Measurements from ENCODE around the gene SH3RF2.

The SH3RF2 gene

DNA sequence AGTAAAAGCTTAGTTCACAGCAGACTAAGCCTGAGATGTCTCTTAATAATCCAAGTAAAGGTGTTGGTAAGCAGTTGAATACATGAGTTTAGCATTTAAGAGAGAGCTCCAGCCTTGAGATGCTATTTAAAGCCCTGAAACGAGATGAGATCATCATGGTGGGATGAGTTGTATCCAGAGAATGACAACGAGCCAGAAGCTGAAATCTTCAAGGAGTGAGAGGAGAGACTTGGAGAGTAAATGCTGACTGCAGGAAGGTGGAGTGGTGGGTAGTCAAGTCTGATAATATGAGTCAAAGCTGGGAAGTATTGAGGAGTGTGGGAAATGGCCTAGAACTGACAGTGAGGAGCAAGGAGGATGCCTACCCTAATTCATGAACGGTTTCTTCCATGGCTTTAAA is 115.3 kb downstream of the SH3RF2 start:
- no peak for DNase-seq

DNA sequence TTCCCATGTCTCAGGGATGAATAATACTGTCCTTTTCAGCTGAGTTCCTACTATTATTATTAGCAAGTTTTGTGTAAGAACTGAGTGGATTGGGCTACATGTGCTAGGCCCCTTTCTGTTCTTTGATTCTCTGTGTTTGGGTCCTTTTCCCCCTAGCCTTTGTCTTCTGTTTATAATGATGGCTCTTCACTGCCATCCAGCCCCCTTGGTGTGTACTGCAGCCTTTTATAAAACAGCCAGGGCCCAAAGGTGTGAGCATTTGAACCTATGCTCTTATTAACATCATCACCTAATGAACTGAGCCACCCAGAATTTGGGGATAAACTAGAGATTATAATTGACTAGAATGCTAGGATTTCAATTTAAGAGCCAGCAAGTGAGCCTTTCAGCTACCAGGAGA is 116.4 kb downstream of the SH3RF2 start:
- no peak for DNase-seq

DNA sequence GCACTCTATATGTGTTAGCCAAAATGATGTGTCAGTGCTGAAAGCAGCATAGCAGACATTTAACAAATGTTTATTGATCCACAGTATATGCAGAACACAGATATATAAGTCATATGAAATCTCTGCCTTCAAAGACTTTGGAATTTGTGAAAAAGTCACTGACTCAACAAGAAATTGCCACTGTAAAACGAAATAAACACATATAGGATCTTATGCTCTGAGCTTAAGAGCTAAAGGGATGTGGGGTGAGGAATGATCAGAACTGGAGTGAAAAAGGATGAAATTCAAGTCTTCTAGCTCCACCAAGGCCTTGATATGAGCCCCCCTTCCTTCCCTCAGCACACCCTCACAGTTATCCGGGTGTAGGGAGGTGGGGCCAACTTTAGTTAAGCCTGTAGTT is 119.1 kb downstream of the SH3RF2 start:
- no peak for DNase-seq

DNA sequence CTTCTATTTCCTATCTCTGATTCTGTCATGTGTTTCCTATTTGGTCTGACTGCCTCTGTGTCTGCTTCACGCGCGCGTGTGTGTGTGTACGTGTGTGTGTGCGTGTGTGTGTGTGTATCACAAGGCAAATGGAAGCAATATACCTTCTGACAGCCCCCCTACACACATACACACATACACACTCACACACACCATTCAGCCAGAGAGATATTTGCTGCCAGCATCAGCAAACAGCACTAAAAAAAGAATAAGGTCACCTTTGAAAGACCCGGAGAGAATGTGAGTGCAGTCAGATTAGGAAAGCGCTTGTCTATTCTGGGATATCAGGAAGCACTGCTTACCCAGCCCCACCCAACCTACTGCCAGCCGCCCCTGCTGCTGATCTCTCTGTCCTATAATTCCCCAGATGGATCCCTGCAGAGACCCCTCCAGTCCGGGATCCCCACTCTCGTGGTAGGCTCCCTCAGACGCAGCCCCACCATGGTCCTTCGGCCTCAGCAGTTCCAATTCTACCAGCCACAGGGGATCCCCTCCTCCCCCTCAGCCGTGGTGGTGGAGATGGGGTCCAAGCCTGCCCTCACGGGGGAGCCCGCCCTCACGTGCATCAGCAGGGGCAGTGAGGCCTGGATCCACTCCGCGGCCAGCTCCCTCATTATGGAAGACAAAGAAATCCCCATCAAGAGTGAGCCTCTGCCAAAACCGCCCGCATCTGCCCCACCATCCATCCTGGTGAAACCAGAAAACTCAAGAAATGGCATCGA is 123.3 kb downstream of the SH3RF2 start:
- no peak for DNase-seq

DNA sequence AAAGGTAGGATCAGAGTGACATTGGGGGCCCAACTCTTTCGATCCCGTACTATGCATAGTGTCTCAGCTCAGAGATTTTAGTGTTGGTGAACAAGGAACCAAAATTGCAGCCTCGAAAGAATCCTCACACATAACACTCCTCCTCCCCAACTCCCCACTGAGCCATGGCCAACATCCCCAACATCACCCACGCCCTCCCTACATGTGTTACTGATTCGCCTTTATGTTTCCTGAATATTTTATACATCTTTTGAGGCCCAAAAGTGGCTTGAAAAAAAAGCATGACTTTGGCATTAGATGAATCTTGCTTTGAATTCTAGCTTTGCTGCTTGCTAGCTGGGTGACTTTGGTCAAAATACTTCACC is 123.8 kb downstream of the SH3RF2 start:
- no peak for DNase-seq

DNA sequence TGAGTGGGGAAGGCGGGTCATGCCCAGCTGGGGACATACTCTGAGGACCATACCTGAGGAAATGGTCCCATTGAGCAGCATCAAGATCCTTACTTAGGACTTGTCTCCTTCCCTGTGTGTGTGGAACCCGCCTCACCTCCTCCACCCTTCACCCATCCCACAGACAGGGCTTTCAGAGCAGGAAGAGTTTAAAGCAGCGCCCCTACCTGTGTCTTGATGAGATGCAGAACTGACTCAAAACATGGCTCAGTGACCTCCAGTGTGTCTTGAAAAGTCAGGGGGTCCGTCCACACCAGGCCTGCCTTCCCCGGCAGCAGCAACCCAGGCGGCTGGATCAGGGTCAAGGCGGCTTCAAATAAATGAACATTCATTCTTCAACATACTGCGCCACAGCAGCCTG is 130.6 kb downstream of the SH3RF2 start:
- no peak for DNase-seq

DNA sequence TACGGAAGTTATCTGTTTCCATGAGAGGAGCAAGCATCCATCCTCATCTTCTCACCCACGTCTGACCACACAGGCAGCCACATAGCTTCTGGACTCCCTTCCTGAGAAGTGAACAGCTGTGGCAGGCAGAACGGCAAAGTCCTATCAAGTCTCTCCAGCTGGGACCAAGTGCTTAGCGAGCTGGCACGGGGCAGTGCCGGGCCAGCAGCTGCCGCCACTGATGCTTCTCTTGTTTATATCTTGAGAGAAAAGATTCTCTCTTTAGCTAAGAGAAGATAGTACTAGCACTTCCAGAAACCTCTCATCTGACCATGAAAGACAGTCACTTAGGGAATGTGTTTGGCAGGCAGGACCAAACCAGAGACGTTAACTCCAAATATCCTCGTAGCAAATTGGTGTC is 131.8 kb downstream of the SH3RF2 start:
- no peak for DNase-seq

DNA sequence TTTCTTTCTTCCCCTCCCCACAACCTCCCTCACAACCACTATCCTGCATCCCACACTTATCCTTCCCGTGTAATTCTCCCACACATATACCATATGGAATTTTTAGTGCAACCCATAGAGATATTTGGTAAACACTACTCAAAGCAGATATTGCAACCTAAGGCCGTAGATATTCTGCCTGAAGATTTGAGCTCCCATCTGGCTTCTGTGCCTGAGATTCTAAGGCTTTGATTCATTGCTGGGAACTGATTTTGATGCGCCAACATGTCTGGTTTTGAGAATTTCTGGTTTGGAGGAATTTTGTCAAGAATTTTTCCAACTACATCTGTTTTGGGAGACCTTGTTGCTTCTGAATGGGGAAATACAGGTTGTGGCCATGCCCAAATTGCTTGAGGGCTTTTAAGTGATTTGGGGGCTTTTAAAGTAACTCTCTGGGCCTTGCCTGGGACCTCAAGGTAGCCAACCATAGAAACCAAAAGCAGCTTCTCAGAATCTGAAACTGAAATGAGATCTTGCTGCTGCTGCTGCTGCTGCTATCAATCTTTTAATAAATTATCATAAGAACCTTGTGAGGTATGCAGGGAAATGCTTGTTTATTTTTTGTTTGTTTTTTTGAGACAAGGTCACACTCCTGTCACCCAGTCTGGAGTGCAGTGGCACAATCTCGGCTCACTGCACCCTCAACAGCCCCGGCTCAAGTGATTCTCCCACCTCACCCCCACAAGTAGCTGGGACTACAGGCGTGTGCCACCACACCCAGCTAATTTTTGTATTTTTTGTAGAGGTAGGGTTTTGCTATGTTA is 132.8 kb downstream of the SH3RF2 start:
- DNase-seq = no peak

DNA sequence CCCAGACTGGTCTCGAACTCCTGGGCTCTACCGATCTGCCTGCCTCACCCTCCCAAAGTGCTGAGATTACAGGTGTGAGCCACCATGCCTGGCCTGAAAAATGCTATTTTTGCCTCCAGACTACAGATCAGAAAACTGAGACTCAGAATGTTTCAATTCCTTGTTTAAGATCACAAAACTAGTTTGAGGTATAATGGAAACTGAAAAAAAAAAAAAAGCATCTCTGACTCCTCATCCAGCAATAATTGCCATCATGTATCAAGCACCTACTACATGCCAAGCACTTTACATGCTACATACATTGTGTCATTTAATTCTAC is 133.4 kb downstream of the SH3RF2 start:
- DNase-seq = no peak

DNA sequence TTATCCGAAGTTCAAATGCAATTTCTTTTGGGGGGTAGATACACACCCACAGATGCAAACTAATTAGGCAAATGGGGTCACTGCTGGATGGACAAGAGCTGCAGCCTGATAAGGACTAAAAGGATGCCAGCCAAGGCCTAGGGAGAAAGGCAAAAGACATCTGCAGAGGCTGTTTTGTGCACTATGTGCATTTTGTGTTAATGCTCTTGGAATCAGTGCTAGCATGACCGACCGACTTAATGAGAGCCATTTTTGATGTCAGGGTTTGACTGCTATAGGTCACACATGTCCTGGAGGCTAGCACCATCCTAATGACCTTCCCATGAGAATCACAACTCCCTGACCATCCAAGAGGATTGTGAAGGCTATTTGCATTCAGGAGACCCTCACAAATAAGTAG is 134.4 kb downstream of the SH3RF2 start:
- DNase-seq = no peak

DNA sequence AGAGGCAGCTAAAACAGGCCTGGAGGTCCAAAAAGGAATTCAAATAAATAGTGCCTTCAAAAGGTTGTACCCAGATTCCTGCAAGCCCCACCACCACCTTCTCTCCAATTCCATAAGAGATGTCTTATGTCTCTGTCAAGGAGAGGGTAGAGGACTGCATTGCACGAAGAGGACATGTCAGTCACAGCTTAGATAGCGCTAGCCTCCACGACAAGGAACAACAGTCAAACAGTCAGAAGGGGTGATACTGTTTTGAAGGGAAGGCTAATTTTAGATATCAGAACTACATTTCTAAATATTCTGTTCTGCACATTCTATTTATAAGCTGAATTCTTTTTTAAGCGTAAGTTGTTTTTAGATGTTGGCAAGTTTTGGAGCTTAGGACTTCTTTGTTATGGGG is 134.8 kb downstream of the SH3RF2 start:
- no peak for DNase-seq

DNA sequence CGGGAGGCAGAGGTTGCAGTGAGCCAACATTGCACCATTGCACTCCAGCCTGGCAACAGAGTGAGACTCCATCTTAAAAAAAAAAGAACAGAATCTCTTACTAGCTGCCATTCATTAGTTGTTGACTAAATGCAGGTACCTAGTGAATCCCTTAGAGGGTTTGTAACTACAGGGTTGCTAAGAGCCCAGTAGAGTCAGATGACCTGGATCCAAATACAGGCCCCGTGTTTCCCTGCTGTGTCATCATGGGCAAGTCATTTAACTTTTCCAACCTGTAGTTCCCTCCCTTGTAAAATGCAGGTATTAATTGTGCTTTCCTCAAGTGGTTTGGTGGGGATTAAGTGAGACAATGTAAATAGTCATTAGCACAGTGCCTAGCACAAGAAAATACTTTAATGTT is 136.2 kb downstream of the SH3RF2 start:
- no peak for DNase-seq

DNA sequence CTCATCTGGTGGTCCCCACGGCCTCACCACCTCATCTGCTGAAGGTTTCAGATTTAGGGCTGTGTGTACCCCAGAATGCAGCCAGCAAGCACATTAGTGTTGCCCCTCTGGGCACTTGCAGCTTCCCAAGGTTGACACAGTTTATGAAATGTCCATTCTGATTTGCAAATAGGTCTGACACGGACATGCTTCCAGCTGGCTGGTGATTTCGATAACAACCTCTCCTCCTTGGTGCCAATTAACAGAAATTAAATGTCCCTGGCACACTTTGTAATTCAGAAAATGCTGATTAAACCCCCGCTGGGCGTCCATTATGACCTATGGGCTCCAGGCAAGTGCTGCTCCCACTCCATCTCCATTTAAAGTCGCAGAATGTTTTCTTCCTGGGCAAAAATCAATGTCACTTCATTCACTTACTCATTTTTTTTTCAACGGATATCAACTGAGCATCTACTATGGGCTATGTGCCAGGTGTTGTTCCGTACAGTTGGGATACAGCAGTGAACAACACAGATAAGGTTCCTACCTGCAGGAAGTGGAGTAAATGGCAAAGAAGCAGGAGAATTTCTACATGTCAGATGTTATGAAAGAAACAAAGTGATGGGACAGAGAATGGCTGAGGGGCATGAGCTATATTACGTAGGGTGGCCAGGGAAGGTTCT is 137.0 kb downstream of the SH3RF2 start:
- DNase-seq = no peak

DNA sequence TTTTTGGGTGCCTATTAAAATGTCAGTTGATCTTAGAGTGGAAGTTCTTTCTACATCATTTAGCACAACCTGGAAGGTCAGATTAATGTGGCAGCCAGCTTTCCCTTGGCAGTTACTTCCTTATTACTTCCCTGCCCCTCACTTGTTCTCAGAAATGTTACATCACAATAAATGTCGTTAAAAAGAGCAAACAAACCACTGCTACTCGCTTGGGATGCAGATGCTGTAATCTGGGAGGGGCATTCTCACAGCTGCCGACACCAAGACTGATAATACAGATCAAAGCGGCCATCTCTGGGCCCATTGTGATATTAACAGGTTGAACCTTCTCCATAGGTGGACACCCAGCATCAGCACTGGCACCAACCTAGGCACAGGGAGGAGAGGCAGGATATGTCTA is 139.7 kb downstream of the SH3RF2 start:
- no peak for DNase-seq

DNA sequence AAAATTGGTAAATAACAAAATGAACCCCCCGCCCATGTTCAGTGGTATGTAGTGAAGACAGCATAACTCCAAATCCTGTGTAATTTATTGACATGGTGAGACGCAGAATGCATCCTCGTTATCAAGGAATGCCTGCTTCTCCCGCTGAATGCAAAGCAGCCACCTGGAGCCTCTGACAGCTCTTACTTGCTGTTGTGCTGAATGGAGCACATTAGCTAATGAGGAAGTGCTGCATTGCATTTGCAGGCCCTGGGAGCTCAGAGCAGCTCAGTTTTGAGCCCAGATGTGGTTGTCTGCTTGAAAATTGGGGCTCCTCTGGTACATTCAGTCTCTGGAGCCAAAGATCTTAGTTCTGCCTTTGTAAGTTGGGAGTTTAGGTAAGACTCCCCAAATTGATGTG is 140.1 kb downstream of the SH3RF2 start:
- no peak for DNase-seq

DNA sequence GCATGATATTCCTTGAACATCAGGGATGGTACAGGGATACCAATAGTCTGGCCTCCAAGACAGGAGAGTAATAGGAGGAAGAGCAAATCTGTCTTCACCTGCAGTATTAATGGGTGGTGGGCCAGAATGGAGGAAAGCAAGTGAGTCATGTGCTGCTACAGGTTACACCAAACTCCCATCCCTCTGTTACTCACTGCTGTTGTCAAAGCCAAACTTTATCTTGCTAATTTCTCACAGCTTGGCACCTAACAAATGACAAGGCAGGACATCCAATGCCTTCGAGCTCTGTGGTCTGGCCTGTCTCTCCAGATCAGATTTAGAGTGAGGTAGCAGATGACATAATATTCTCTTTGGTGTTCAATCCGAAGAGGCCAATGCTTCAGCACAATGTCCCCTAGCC is 142.2 kb downstream of the SH3RF2 start:
- no peak for DNase-seq

DNA sequence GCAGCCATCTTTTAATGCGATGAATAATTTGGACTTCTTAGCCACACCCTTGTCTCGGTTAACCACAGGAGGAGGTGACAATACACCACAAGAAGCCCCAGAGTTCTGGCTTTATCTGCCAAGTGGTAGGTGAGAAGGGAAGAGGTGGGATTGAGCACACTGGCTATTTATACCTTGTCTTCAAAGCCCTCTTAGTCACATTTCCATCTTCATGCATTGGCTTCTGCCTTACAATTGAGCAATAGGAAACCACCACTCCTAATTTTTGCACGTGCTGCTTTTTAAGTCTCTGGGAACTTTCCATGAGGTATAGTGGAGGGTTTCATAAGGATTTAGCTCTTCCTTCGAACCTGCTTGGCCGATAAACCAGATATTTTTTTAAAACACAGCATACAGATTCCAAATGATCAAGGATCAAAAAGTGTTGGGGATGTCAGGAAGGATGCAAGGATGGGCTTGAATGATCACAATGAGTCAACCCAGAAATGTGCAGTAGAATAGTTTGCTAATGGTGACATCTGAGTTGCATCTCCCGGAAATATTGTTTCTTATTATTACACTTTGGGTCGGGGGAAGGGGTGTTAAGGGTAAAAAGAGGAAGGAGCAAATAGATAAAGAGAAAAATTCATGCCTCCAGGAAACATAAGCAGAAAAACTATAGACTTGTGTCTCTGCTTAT is 143.5 kb downstream of the SH3RF2 start:
- DNase-seq = no peak

DNA sequence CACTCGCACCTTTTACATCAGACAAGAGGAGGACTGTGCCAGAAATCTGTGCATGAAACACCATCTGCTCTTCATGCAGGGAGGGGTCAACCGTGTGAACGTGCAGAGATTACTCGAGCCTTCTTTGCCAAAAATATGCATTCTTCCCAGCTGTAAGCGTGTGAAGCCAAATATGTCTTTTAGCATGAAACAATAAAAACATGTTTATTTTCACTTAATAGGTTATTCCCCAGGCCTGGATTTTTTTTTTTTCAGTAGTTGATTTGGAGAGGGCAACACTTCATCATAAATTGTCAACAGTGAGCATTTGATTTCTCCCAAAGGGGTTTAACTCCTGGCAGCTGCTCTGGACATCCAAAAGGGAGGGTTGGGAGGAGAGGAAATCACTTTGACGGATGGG is 145.2 kb downstream of the SH3RF2 start:
- no peak for DNase-seq

DNA sequence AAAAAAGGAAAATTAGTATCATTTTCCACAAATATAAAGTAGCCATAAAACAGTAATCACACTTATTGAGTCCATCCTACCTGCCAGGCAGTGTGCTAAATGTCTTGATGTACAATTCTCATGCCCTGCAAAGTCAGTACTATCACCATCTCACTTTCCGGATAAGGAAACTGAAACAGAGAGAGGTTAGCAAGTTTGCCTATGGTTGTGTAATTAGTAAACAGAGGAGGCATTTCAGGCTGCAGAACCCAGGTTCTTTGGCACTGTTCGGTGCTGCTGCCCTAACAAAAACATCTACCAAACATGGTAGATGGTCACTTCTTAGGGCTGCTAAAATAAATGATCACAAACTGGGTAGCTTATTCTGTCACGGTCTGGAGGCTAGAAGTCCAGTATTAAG is 146.4 kb downstream of the SH3RF2 start:
- DNase-seq = no peak

DNA sequence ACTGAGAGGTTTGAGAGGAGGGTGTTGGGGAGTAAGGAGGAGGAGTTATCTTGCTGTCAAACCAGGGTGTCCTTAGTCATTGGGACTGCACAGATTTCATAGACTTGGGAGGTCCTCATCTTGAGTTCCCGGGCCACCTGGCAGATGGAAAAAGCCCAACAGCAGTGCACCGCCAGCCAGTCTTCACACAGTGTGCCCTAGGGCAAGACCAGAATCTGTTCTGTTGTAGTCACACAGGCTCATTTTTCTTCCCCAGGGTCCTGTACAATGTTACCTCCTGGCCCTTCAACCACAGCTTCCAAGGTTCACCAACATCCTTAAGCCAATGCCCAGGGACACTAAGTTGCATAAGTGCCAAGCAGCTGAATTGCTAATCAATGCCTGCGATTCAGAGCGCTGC is 148.0 kb downstream of the SH3RF2 start:
- DNase-seq = no peak

DNA sequence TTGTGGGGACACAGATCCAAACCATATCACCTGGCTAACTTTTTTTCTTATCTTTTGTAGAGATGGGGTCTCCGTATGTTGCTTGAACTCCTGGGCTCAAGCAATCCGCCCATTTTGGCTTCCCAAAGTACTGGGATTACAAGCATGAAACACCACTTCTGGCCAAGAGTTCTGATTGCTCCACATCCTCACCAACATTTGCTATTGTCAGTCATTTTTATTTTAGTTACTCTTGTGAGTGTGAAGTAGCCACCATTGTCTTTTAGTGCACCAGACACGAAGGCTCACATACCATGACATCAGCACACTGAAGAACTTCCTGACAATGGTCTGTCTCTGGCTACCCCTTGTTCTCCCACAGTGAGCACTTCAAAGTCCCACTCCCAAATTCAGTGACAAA is 151.7 kb downstream of the SH3RF2 start:
- DNase-seq = no peak

DNA sequence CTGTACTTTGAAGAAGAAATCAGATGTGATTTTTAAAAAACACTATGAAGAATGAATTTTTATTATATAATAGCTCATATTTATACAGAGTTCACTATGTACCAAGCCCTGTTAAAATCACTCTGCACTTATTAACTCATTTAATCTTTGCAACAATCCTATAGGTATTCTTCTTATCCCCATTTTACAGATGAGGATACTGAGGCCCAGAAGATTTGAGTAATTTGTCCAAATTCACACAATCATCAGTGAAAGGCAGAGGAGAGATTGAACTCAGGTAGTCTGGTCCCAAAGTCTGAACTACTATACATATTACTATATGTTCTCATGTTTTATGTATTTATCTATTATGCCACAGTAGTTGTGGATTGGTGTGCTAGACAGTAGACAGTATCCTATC is 152.9 kb downstream of the SH3RF2 start:
- DNase-seq = no peak

DNA sequence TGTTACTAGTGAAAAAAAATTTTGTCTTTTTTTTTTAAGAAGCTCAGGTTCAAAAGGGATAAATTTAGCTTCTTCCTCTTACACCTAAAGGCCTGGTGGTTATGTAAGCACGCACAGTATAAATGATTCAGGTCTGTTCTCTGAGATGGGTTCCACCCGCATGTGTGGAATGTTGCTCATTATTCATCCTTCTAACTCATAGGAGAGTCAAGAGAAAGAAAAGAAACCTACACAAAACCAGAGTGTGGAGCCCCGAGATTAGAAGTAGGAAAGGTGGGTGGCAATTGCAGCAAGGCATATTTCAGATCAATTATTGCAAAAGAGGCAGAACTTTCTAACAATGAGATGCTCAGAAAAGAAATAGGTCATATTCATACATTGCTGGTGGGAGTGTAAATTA is 155.5 kb downstream of the SH3RF2 start:
- DNase-seq = no peak

DNA sequence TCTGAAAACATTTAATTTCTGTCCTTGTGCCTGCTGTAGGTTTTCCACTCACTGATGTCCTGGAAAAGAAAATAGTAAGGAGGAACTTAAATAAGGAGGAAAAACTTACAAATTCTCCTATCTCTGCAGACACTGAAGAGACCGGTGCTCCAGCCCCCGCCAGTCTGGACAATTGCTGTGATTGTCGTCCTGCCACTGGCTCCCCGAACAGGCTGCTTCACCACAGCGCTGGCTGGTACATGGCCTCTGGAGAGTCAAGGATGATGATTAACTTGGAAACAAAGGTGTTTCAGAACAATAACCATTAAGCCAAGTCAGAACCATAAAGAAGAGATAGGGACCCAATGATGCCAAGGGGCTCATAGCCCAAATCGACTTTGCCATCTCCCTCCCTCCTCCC is 161.7 kb downstream of the SH3RF2 start:
- no peak for DNase-seq
